ENCODE data around the gene CLASP1. TPM values are rescaled to one million over a fixed set of nuclear protein-coding genes. Genes with fewer than 3 reads are reported as not detected.

CLASP1 gene
- total and polyA plus RNA-seq, 11 donors, result 16.0 to 84.5 (median 60.2) TPM

GRCh38 chr2:121330921-121331320 is 318.3 kb downstream of the CLASP1 start:
- no peaks in the 10 kb centered on the region for H3K9me3 ChIP-seq
- intact Hi-C loops (cut with DNase I), result loop anchor here in 1 of 10 donors (10.0 kb wide), 1 partner anchor 626 kb away; no protein-coding TSS in a partner anchor
- H3K27me3 ChIP-seq, result no peaks in the 10 kb centered on the region
- no peak for TF ChIP-seq POLR2A (IDR thresholded peaks at IDR 0.05)
- TF ChIP-seq, protein P1, sequence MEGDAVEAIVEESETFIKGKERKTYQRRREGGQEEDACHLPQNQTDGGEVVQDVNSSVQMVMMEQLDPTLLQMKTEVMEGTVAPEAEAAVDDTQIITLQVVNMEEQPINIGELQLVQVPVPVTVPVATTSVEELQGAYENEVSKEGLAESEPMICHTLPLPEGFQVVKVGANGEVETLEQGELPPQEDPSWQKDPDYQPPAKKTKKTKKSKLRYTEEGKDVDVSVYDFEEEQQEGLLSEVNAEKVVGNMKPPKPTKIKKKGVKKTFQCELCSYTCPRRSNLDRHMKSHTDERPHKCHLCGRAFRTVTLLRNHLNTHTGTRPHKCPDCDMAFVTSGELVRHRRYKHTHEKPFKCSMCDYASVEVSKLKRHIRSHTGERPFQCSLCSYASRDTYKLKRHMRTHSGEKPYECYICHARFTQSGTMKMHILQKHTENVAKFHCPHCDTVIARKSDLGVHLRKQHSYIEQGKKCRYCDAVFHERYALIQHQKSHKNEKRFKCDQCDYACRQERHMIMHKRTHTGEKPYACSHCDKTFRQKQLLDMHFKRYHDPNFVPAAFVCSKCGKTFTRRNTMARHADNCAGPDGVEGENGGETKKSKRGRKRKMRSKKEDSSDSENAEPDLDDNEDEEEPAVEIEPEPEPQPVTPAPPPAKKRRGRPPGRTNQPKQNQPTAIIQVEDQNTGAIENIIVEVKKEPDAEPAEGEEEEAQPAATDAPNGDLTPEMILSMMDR (IDR thresholded peaks at IDR 0.05), result no peak
- no peaks in the 10 kb centered on the region for H3K36me3 ChIP-seq
- ATAC-seq, result no peak
- no peak overlapping the region for H3K27ac ChIP-seq
- WGBS, 4 donors, result 89 to 93% (median 92%) methylated on average over 15 of the region's 15 CpGs
- DNase-seq, result no peak
- H3K4me1 ChIP-seq, result peaks cover 0 to 8% (median 0%) of the 10 kb centered on the region in 12 donors
- H3K4me3 ChIP-seq, result no peak overlapping the region

- TF ChIP-seq POLR2A (IDR thresholded peaks at IDR 0.05), result no peak
- TF ChIP-seq, protein P1 (IDR thresholded peaks at IDR 0.05), result no peak
- no peak for DNase-seq
- WGBS, 4 donors, result 79 to 87% (median 86%) methylated on average over 6 of the region's 6 CpGs
- Histone ChIP-seq H3K27ac (no peak overlapping the region), H3K36me3 (no peaks in the 10 kb centered on the region), H3K27me3 (no peaks in the 10 kb centered on the region), H3K4me3 (no peak overlapping the region), H3K4me1 (no peaks in the 10 kb centered on the region), H3K9me3 (no peaks in the 10 kb centered on the region)
- ATAC-seq, result no peak
- intact Hi-C loops (cut with DNase I), result loop anchor here in 1 of 10 donors (10.0 kb wide), 1 partner anchor 625 kb away; no protein-coding TSS in a partner anchor
These were observed 319.5 kb downstream of the CLASP1 start for GRCh38 chr2:121329786-121330185.

- 82 to 92% (median 88%) methylated on average over 8 of the region's 8 CpGs for WGBS, 4 donors
- H3K9me3 ChIP-seq, result no peaks in the 10 kb centered on the region
These were observed 322.6 kb downstream of the CLASP1 start for GRCh38 chr2:121326628-121327027.

DNA sequence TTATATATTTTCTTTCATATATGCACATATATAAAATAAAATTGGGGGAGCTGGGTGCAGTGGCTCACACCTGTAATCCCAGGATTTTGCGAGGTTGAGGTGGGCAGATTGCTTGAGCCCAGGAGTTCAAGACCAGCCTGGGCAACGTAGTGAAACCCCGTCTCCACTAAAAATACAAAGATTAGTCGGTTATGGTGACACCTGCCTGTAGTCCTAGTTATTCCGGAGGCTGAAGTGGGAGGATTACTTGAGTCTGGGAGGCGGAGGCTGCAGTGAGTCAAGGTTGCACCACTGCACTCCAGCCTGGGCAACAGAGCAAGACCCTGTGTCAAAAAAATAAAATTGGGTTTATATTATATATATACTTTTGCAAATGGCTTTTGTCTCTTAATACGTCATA is 324.7 kb downstream of the CLASP1 start:
- H3K4me3 ChIP-seq, result no peak overlapping the region
- TF ChIP-seq, protein P1 (IDR thresholded peaks at IDR 0.05), result no peak
- no peak for TF ChIP-seq POLR2A (IDR thresholded peaks at IDR 0.05)
- no peaks in the 10 kb centered on the region for H3K27me3 ChIP-seq
- H3K4me1 ChIP-seq, result no peaks in the 10 kb centered on the region
- 86 to 94% (median 91%) methylated on average over 7 of the region's 7 CpGs for WGBS, 4 donors
- no peak for DNase-seq
- intact Hi-C loops (cut with DNase I), result no loop called here
- no peaks in the 10 kb centered on the region for H3K9me3 ChIP-seq
- no peak for ATAC-seq
- H3K36me3 ChIP-seq, result no peaks in the 10 kb centered on the region
- H3K27ac ChIP-seq, result no peak overlapping the region

More at GRCh38 chr2:121326628-121327027, 322.6 kb downstream of the CLASP1 start:
- Histone ChIP-seq H3K27me3 (no peaks in the 10 kb centered on the region), H3K27ac (no peak overlapping the region), H3K4me1 (no peaks in the 10 kb centered on the region), H3K36me3 (no peaks in the 10 kb centered on the region), H3K4me3 (no peak overlapping the region)
- no peak for TF ChIP-seq POLR2A (IDR thresholded peaks at IDR 0.05)
- TF ChIP-seq, protein P1 (IDR thresholded peaks at IDR 0.05), result no peak
- intact Hi-C loops (cut with DNase I), result no loop called here
- ATAC-seq (no peak), DNase-seq (no peak)

Data from heart left ventricle (tissue), 16 donors.